ENCODE data around the gene DUSP14. TPM values are rescaled to one million over a fixed set of nuclear protein-coding genes. Genes with fewer than 3 reads are reported as not detected.

DUSP14 gene
- total and polyA plus RNA-seq, 2 of the 13 experiments (the other 11 are each of a cell fraction or from before 2014, with no cell fraction given): 33.5 to 39.8 TPM

GRCh38 chr17:37490022-37490587, 414 bp downstream of the DUSP14 start (continued):
- TF ChIP-seq CCAR2 (optimal IDR thresholded peaks at IDR 0.05; ENCODE audit: low read depth, low read length) (no peak), THAP11 (CRISPR knock-in tag; IDR thresholded peaks at IDR 0.05) (no peak), ZIK1 (CRISPR knock-in tag; IDR thresholded peaks at IDR 0.05; ENCODE audit: borderline replicate concordance, low read depth) (no peak), KDM4B (CRISPR knock-in tag; IDR thresholded peaks at IDR 0.05) (no peak), KDM5B (CRISPR knock-in tag; IDR thresholded peaks at IDR 0.05; ENCODE audit: borderline replicate concordance) (no peak), SOX6 (IDR thresholded peaks at IDR 0.05) (no peak), SOX6 (CRISPR knock-in tag; IDR thresholded peaks at IDR 0.05) (no peak), CENPX (CRISPR knock-in tag; IDR thresholded peaks at IDR 0.05) (no peak), MIER3 (CRISPR knock-in tag; IDR thresholded peaks at IDR 0.05; ENCODE audit: borderline replicate concordance) (no peak), IRX3 (CRISPR knock-in tag; IDR thresholded peaks at IDR 0.05; ENCODE audit: borderline replicate concordance, low read depth) (no peak), HOXD1 (CRISPR knock-in tag; IDR thresholded peaks at IDR 0.05) (no peak), ONECUT2 (CRISPR knock-in tag; IDR thresholded peaks at IDR 0.05) (no peak)
- TF ChIP-seq, protein P1, sequence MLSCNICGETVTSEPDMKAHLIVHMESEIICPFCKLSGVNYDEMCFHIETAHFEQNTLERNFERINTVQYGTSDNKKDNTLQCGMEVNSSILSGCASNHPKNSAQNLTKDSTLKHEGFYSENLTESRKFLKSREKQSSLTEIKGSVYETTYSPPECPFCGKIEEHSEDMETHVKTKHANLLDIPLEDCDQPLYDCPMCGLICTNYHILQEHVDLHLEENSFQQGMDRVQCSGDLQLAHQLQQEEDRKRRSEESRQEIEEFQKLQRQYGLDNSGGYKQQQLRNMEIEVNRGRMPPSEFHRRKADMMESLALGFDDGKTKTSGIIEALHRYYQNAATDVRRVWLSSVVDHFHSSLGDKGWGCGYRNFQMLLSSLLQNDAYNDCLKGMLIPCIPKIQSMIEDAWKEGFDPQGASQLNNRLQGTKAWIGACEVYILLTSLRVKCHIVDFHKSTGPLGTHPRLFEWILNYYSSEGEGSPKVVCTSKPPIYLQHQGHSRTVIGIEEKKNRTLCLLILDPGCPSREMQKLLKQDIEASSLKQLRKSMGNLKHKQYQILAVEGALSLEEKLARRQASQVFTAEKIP (CRISPR knock-in tag; IDR thresholded peaks at IDR 0.05; ENCODE audit: borderline replicate concordance): no peak
- TF ChIP-seq, protein P2, sequence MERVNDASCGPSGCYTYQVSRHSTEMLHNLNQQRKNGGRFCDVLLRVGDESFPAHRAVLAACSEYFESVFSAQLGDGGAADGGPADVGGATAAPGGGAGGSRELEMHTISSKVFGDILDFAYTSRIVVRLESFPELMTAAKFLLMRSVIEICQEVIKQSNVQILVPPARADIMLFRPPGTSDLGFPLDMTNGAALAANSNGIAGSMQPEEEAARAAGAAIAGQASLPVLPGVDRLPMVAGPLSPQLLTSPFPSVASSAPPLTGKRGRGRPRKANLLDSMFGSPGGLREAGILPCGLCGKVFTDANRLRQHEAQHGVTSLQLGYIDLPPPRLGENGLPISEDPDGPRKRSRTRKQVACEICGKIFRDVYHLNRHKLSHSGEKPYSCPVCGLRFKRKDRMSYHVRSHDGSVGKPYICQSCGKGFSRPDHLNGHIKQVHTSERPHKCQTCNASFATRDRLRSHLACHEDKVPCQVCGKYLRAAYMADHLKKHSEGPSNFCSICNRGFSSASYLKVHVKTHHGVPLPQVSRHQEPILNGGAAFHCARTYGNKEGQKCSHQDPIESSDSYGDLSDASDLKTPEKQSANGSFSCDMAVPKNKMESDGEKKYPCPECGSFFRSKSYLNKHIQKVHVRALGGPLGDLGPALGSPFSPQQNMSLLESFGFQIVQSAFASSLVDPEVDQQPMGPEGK (CRISPR knock-in tag; IDR thresholded peaks at IDR 0.05): peak; percentile 12; the same call in 1 of the 2 replicates
- TF ChIP-seq, protein P3, sequence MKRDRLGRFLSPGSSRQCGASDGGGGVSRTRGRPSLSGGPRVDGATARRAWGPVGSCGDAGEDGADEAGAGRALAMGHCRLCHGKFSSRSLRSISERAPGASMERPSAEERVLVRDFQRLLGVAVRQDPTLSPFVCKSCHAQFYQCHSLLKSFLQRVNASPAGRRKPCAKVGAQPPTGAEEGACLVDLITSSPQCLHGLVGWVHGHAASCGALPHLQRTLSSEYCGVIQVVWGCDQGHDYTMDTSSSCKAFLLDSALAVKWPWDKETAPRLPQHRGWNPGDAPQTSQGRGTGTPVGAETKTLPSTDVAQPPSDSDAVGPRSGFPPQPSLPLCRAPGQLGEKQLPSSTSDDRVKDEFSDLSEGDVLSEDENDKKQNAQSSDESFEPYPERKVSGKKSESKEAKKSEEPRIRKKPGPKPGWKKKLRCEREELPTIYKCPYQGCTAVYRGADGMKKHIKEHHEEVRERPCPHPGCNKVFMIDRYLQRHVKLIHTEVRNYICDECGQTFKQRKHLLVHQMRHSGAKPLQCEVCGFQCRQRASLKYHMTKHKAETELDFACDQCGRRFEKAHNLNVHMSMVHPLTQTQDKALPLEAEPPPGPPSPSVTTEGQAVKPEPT (CRISPR knock-in tag; IDR thresholded peaks at IDR 0.05; ENCODE audit: low read depth): no peak
- TF ChIP-seq, protein P4, sequence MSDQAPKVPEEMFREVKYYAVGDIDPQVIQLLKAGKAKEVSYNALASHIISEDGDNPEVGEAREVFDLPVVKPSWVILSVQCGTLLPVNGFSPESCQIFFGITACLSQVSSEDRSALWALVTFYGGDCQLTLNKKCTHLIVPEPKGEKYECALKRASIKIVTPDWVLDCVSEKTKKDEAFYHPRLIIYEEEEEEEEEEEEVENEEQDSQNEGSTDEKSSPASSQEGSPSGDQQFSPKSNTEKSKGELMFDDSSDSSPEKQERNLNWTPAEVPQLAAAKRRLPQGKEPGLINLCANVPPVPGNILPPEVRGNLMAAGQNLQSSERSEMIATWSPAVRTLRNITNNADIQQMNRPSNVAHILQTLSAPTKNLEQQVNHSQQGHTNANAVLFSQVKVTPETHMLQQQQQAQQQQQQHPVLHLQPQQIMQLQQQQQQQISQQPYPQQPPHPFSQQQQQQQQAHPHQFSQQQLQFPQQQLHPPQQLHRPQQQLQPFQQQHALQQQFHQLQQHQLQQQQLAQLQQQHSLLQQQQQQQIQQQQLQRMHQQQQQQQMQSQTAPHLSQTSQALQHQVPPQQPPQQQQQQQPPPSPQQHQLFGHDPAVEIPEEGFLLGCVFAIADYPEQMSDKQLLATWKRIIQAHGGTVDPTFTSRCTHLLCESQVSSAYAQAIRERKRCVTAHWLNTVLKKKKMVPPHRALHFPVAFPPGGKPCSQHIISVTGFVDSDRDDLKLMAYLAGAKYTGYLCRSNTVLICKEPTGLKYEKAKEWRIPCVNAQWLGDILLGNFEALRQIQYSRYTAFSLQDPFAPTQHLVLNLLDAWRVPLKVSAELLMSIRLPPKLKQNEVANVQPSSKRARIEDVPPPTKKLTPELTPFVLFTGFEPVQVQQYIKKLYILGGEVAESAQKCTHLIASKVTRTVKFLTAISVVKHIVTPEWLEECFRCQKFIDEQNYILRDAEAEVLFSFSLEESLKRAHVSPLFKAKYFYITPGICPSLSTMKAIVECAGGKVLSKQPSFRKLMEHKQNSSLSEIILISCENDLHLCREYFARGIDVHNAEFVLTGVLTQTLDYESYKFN (CRISPR knock-in tag; conservative IDR thresholded peaks at IDR 0.05): no peak
- TF ChIP-seq, protein P5, sequence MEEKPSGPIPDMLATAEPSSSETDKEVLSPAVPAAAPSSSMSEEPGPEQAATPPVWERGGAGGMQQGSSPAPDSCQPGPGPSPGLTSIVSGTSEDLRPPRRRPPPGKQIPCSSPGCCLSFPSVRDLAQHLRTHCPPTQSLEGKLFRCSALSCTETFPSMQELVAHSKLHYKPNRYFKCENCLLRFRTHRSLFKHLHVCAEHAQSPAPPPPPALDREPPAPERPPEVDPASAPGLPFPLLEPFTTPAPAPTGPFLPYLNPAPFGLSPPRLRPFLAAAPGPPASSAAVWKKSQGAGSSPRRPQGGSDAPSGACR (CRISPR knock-in tag; IDR thresholded peaks at IDR 0.05): no peak
- TF ChIP-seq, protein P6, sequence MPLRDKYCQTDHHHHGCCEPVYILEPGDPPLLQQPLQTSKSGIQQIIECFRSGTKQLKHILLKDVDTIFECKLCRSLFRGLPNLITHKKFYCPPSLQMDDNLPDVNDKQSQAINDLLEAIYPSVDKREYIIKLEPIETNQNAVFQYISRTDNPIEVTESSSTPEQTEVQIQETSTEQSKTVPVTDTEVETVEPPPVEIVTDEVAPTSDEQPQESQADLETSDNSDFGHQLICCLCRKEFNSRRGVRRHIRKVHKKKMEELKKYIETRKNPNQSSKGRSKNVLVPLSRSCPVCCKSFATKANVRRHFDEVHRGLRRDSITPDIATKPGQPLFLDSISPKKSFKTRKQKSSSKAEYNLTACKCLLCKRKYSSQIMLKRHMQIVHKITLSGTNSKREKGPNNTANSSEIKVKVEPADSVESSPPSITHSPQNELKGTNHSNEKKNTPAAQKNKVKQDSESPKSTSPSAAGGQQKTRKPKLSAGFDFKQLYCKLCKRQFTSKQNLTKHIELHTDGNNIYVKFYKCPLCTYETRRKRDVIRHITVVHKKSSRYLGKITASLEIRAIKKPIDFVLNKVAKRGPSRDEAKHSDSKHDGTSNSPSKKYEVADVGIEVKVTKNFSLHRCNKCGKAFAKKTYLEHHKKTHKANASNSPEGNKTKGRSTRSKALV (CRISPR knock-in tag; IDR thresholded peaks at IDR 0.05): no peak

All from HepG2 (cell line).